H9 (cell line): ENCODE results near the gene ADCY5. TPM values are rescaled to one million over a fixed set of nuclear protein-coding genes. Genes with fewer than 3 reads are reported as not detected.

Source experiments
- DNase-seq: peaks from one replicate; pipeline ENCODE4 v3.0.0-alpha.2; 2017
- H2AFZ ChIP-seq: one replicate; pipeline ENCODE4 v1.6.1; 2013; ENCODE audit warnings: mild to moderate bottlenecking, low read length, control low read depth, moderate library complexity
- H2AK5ac ChIP-seq: 2 replicates; pipeline ENCODE4 v1.6.1; 2013; ENCODE audit warnings: low read length, control low read depth, mixed read lengths; ENCODE audit not compliant: insufficient read length
- H2BK120ac ChIP-seq: one replicate; pipeline ENCODE4 v1.6.1; 2013; ENCODE audit warnings: low read depth, mild to moderate bottlenecking, low read length, control low read depth, inconsistent platforms; ENCODE audit not compliant: poor library complexity, severe bottlenecking
- H2BK12ac ChIP-seq: 2 replicates; pipeline ENCODE4 v1.6.1; 2013; ENCODE audit warnings: low read length, control low read depth, mixed read lengths, low read depth; ENCODE audit not compliant: insufficient read length
- H2BK15ac ChIP-seq: 2 replicates; pipeline ENCODE4 v1.6.1; 2013; ENCODE audit warnings: low read depth, low read length, control low read depth
- H2BK20ac ChIP-seq: one replicate; pipeline ENCODE4 v1.6.1; 2013; ENCODE audit warnings: low read depth, mild to moderate bottlenecking, low read length, control low read depth, inconsistent platforms; ENCODE audit not compliant: poor library complexity, severe bottlenecking
- H2BK5ac ChIP-seq: 2 replicates; pipeline ENCODE4 v1.6.1; 2013; ENCODE audit warnings: low read length, control low read depth, mixed read lengths; ENCODE audit not compliant: insufficient read length
- H3K14ac ChIP-seq: 2 replicates; pipeline ENCODE4 v1.6.1; 2013; ENCODE audit warnings: low read length, control low read depth; ENCODE audit not compliant: insufficient read depth
- H3K18ac ChIP-seq: 2 replicates; pipeline ENCODE4 v1.6.1; 2013; ENCODE audit warnings: low read depth, mild to moderate bottlenecking, mixed read lengths, low read length, control low read depth; ENCODE audit not compliant: insufficient read length
- H3K23ac ChIP-seq: 2 replicates; pipeline ENCODE4 v1.6.1; 2013; ENCODE audit warnings: low read length, control low read depth, mixed read lengths, low read depth; ENCODE audit not compliant: insufficient read length
- H3K23me2 ChIP-seq: 2 replicates; pipeline ENCODE4 v1.6.1; 2013; ENCODE audit warnings: low read depth, mild to moderate bottlenecking, mixed read lengths, low read length, control low read depth; ENCODE audit not compliant: insufficient read length, poor library complexity, severe bottlenecking
- H3K27ac ChIP-seq: 2 replicates; pipeline ENCODE4 v1.5.1; 2013; ENCODE audit warnings: low read length, control low read depth, mixed read lengths, low read depth; ENCODE audit not compliant: insufficient read length
- H3K27me3 ChIP-seq: 2 replicates; pipeline ENCODE4 v1.6.1; 2013; ENCODE audit warnings: low read length, control low read depth, inconsistent platforms; ENCODE audit not compliant: insufficient read depth
- H3K4ac ChIP-seq: 2 replicates; pipeline ENCODE4 v1.6.1; 2013; ENCODE audit warnings: low read depth, mild to moderate bottlenecking, control low read depth, inconsistent platforms, low read length, moderate library complexity
- H3K4me1 ChIP-seq: 2 replicates; pipeline ENCODE4 v1.6.1; 2013; ENCODE audit warnings: low read length, control low read depth, inconsistent platforms; ENCODE audit not compliant: insufficient read depth
- H3K4me2 ChIP-seq: 2 replicates; pipeline ENCODE4 v1.6.1; 2013; ENCODE audit warnings: low read length, control low read depth, mixed read lengths; ENCODE audit not compliant: insufficient read length, insufficient read depth
- H3K56ac ChIP-seq: 2 replicates; pipeline ENCODE4 v1.6.1; 2013; ENCODE audit warnings: low read depth, mild to moderate bottlenecking, mixed read lengths, low read length, control low read depth; ENCODE audit not compliant: insufficient read length
- H3K79me1 ChIP-seq: 2 replicates; pipeline ENCODE4 v1.6.1; 2013; ENCODE audit warnings: low read depth, mild to moderate bottlenecking, moderate library complexity, low read length, control low read depth, inconsistent platforms; ENCODE audit not compliant: insufficient read depth, poor library complexity, severe bottlenecking
- H3K79me2 ChIP-seq: 2 replicates; pipeline ENCODE4 v1.6.1; 2013; ENCODE audit warnings: low read length, control low read depth, inconsistent platforms; ENCODE audit not compliant: insufficient read depth
- H3K9ac ChIP-seq: 2 replicates; pipeline ENCODE4 v1.6.1; 2013; ENCODE audit warnings: low read length, control low read depth, mixed read lengths; ENCODE audit not compliant: insufficient read length; ENCODE audit errors: extremely low read depth
- H3K9me3 ChIP-seq: one replicate; pipeline ENCODE4 v1.6.1; 2013; ENCODE audit warnings: low read depth, low read length, inconsistent platforms; ENCODE audit not compliant: control insufficient read depth
- H3T11ph ChIP-seq: one replicate; pipeline ENCODE4 v1.6.1; 2013; ENCODE audit warnings: mild to moderate bottlenecking, low read length, control low read depth, inconsistent platforms
- H4K20me1 ChIP-seq: one replicate; pipeline ENCODE4 v1.6.1; 2013; ENCODE audit not compliant: control insufficient read depth, insufficient read length, insufficient read depth
- H4K5ac ChIP-seq: 2 replicates; pipeline ENCODE4 v1.6.1; 2013; ENCODE audit warnings: low read depth, mild to moderate bottlenecking, mixed read lengths, low read length, control low read depth; ENCODE audit not compliant: insufficient read length
- H4K8ac ChIP-seq: replicated peaks from 2 replicates; pipeline ENCODE4 v1.6.1; 2013; ENCODE audit warnings: low read length, control low read depth, mixed read lengths, low read depth; ENCODE audit not compliant: insufficient read length
- H4K91ac ChIP-seq: 2 replicates; pipeline ENCODE4 v1.6.1; 2013; ENCODE audit warnings: low read depth, mild to moderate bottlenecking, moderate library complexity, mixed read lengths, low read length, control low read depth; ENCODE audit not compliant: insufficient read length
- H3K27ac Mint-ChIP-seq, 3 experiments: 2 replicates in 2 of 3; 3 replicates in 1 of 3; pipeline ENCODE4 v1.8.0; 2020 to 2021; ENCODE audit warnings: mixed read lengths in 3 of 3, mild to moderate bottlenecking in 1 of 3, moderate library complexity in 1 of 3
- H3K27me3 Mint-ChIP-seq: 2 replicates; pipeline ENCODE4 v1.8.0; 2021; ENCODE audit warnings: low read depth, mild to moderate bottlenecking, moderate library complexity, mixed read lengths
- H3K36me3 Mint-ChIP-seq, 3 experiments: 2 replicates in 2 of 3; 3 replicates in 1 of 3; pipeline ENCODE4 v1.8.0; 2020 to 2021; ENCODE audit warnings: low read depth in 3 of 3, mixed read lengths in 3 of 3; ENCODE audit not compliant: insufficient read depth in 1 of 3
- H3K4me1 Mint-ChIP-seq, 2 experiments: 2 replicates each; pipeline ENCODE4 v1.8.0; 2020; ENCODE audit warnings: mixed read lengths in 2 of 2
- H3K4me3 Mint-ChIP-seq, 2 experiments: 2 replicates in 1 of 2; 3 replicates in 1 of 2; pipeline ENCODE4 v1.8.0; 2020 to 2021; ENCODE audit warnings: mild to moderate bottlenecking in 2 of 2, mixed read lengths in 2 of 2, moderate library complexity in 1 of 2
- H3K9me3 Mint-ChIP-seq, 2 experiments: 2 replicates in 1 of 2; 3 replicates in 1 of 2; pipeline ENCODE4 v1.8.0; 2020; ENCODE audit warnings: mild to moderate bottlenecking in 2 of 2, mixed read lengths in 2 of 2, moderate library complexity in 1 of 2
- WGBS: extraction: QIAGEN DNeasy Blood & Tissue Kit; methylation state at CpG from one replicate; pipeline ENCODE4 v1.1.7; 2013; ENCODE audit warnings: missing lambda C conversion rate, low lambda C conversion rate, mixed read lengths; ENCODE audit not compliant: insufficient read length; ENCODE audit errors: extremely low coverage; 5-methylcytosine and 5-hydroxymethylcytosine counted together
- total RNA-seq: library from RNA; stranded (reverse); gene quantifications from 2 replicates; pipeline ENCODE4 v1.2.1, GENCODE V29; 2021
- TF ChIP-seq, protein P1 (sequence below): fragments of 200-600 bp; sonication (generic); conservative IDR thresholded peaks from 3 replicates; pipeline ENCODE4 v1.8.0; 2021; ENCODE audit warnings: antibody characterized with exemption, mild to moderate bottlenecking

The ADCY5 gene
- total RNA-seq, 1 experiment from 2014 or later = 5.0 TPM

DNA sequence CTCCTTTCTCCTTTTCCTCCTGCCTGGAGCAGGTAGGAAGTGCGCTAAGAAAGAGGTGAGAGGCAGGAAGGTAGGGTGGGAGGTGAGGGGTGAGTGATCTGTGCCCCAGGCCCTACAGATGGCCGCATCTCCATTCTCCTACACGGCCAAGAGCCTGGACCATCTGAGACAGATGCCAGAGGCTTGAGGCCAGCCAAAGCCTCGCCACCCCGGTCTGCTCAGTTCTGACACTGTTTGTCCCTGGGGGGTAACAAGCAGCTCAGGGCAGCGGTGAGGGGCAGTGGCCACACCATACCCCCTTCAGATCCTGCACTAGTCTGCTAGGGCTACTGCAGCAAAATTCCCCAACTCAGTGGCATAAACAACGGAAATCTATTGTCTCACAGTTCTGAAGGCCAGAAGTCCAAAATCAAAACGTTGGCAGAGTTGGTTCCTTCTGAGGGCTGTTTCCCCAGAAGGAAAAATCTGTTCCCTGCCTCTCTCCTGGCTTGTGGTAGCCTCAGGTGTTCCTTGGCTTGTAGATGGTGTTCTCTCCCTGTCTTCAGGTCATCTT is 28.4 kb downstream of the ADCY5 start:
- Histone ChIP-seq H2BK120ac (no peak overlapping the region), H3K4me1 (no peaks in the 10 kb centered on the region), H2BK20ac (no peak overlapping the region), H3K79me1 (no peaks in the 10 kb centered on the region), H3T11ph (no peak overlapping the region), H3K79me2 (no peaks in the 10 kb centered on the region), H3K9me3 (no peaks in the 10 kb centered on the region), H4K20me1 (peaks cover 3% of the 10 kb centered on the region), H4K8ac (no peak overlapping the region), H4K91ac (no peak overlapping the region), H3K23me2 (no peaks in the 10 kb centered on the region), H3K23ac (no peak overlapping the region), H3K4me2 (no peak overlapping the region), H3K9ac (no peak overlapping the region), H2BK5ac (no peak overlapping the region), H3K27ac (no peak overlapping the region), H3K56ac (no peak overlapping the region), H2AK5ac (no peak overlapping the region), H3K18ac (no peak overlapping the region), H2BK15ac (no peak overlapping the region), H3K14ac (no peak overlapping the region), H3K27me3 (no peaks in the 10 kb centered on the region), H4K5ac (no peak overlapping the region), H3K4ac (no peak overlapping the region), H2BK12ac (no peak overlapping the region), H2AFZ (no peak overlapping the region)
- Mint-ChIP-seq H3K36me3 (no peaks in the 10 kb centered on the region), H3K4me3 (no peak overlapping the region), H3K4me1 (peaks cover 5 to 10% of the 10 kb centered on the region in 2 experiments; a peak in 3 of 4 replicates), H3K27ac (no peak overlapping the region; a peak in 1 of 7 replicates), H3K27me3 (peaks cover 7% of the 10 kb centered on the region), H3K9me3 (no peaks in the 10 kb centered on the region; a peak in 1 of 5 replicates)
- no CpG with 5 or more reads among the region's 8 CpGs for WGBS
- TF ChIP-seq, protein P1, sequence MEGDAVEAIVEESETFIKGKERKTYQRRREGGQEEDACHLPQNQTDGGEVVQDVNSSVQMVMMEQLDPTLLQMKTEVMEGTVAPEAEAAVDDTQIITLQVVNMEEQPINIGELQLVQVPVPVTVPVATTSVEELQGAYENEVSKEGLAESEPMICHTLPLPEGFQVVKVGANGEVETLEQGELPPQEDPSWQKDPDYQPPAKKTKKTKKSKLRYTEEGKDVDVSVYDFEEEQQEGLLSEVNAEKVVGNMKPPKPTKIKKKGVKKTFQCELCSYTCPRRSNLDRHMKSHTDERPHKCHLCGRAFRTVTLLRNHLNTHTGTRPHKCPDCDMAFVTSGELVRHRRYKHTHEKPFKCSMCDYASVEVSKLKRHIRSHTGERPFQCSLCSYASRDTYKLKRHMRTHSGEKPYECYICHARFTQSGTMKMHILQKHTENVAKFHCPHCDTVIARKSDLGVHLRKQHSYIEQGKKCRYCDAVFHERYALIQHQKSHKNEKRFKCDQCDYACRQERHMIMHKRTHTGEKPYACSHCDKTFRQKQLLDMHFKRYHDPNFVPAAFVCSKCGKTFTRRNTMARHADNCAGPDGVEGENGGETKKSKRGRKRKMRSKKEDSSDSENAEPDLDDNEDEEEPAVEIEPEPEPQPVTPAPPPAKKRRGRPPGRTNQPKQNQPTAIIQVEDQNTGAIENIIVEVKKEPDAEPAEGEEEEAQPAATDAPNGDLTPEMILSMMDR = no peak
- DNase-seq = no peak
